Sigmoid colon (tissue), 7 donors: ENCODE data around the gene MAFF. TPM values are rescaled to one million over a fixed set of nuclear protein-coding genes. Genes with fewer than 3 reads are reported as not detected.

Source experiments
- DNase-seq: peaks from one replicate; pipeline ENCODE4 v3.0.0-alpha.2; 2019
- H3K27ac ChIP-seq, 4 donors: fragments of 200-600 bp; sonication (generic); one replicate each; pipeline ENCODE4 v1.5.1; 2016 to 2019; ENCODE audit warnings: mild to moderate bottlenecking in 1 of 4
- H3K27me3 ChIP-seq, 3 donors: fragments of 200-600 bp; sonication (generic); one replicate each; pipeline ENCODE4 v1.5.1; 2019; ENCODE audit warnings: mild to moderate bottlenecking in 1 of 3
- H3K36me3 ChIP-seq, 4 donors: fragments of 200-600 bp; sonication (generic); one replicate each; pipeline ENCODE4 v1.5.1; 2016 to 2019
- H3K4me1 ChIP-seq, 4 donors: fragments of 200-600 bp; sonication (generic); one replicate each; pipeline ENCODE4 v1.5.1; 2017 to 2019
- H3K4me3 ChIP-seq, 4 donors: fragments of 200-600 bp; sonication (generic); one replicate each; pipeline ENCODE4 v1.5.1; 2017 to 2019; ENCODE audit warnings: mild to moderate bottlenecking in 2 of 4, moderate library complexity in 1 of 4
- H3K9me3 ChIP-seq, 4 donors: fragments of 200-600 bp in 3 of 4; sonication (generic) in 3 of 4; one replicate each; pipeline versions ENCODE4 v1.5.1 to v1.6.1; 2013 to 2019
- EP300 ChIP-seq, 4 donors: sonication (generic); formaldehyde crosslinking; IDR thresholded peaks; one replicate each; pipeline ENCODE4 v1.6.1; 2017; ENCODE audit warnings: antibody characterized with exemption in 4 of 4
- POLR2A ChIP-seq, 2 donors: fragments of 450-650 bp; IDR thresholded peaks; one replicate each; pipeline ENCODE4 v1.6.1; 2016; ENCODE audit warnings: antibody characterized with exemption in 2 of 2, mild to moderate bottlenecking in 2 of 2, moderate library complexity in 2 of 2
- POLR2AphosphoS5 ChIP-seq, 4 donors: sonication (generic); formaldehyde crosslinking; IDR thresholded peaks; one replicate each; pipeline ENCODE4 v1.6.1; 2017; ENCODE audit warnings: antibody characterized with exemption in 4 of 4
- WGBS, 2 donors: extraction: QIAGEN DNeasy Blood & Tissue Kit; methylation state at CpG; one replicate each; pipeline ENCODE4 v1.1.7; 2013; 5-methylcytosine and 5-hydroxymethylcytosine counted together
- intact Hi-C: fragments of 100-400 bp; cut with DNase I; formaldehyde crosslinking; loops from one replicate; pipeline ENCODE4 v1.15.1; 2023
- polyA plus RNA-seq, 3 donors: library from polyadenylated mRNA; stranded (reverse); fragments of 200-250 nt; gene quantifications; one replicate each; pipeline ENCODE4 v1.2.3, GENCODE V29; 2013
- total RNA-seq, 4 donors: library from RNA; depleted of rRNA; stranded (reverse); fragments of >200 nt; gene quantifications; one replicate each; pipeline ENCODE4 v1.1.0, GENCODE V29; 2016
- TF ChIP-seq, protein P1 (sequence below), 4 experiments: fragments of 450-650 bp in 3 of 4; fragments of 200-600 bp in 1 of 4; IDR thresholded peaks; one replicate each; pipeline ENCODE4 v1.5.1; 2016 to 2019; ENCODE audit warnings: antibody characterized with exemption in 4 of 4, mild to moderate bottlenecking in 3 of 4, moderate library complexity in 2 of 4
- donor health status: healthy with polysubstance abuse.
- donor health status: Bipolar disorder and iron deficiency.
- donor health status: healthy.

MAFF gene
- total and polyA plus RNA-seq, 7 donors: 15.3 to 104 (median 33.4) TPM

DNA sequence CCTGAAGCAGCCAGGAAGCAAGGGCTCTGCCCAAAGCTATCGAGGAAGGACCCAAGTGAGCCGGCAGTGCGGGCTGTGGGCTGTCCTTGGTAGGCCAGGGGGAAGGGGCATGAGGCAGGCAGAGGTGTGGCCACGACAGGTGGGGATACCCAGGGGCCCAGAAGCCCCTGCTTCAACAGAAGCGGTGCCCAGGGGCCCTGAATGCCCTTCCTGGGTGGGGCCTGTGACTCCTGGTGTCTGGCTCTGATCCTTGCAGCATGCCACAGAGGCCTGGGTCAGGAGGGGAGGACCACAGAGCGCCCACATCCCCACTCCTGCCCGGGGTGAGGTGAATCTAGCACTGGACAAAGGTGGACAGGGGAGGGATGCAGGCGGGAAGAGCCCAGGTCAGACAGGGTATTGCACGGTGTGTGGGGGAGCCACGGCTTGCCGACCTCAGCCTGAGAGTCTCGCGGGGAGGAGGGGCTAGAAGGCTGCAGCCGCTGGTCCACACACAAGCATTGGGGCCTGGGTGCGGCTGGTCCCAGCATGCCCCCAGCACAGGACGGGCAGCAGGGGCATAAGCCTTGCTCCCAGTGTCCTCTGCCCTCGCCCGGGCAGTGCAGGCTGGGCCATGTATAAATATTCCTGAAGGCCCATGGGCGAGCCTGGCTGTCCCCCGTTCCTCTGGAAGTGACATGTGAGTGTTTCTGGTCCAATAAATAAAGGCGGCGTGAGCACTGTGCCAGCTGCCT lies 19.0 kb downstream of the MAFF start:
- Histone ChIP-seq H3K9me3 (no peaks in the 10 kb centered on the region), H3K4me1 (peaks cover 0 to 32% (median 27%) of the 10 kb centered on the region in 4 donors), H3K4me3 (no peak overlapping the region), H3K27me3 (no peaks in the 10 kb centered on the region), H3K27ac (peak overlapping the region; percentile 86 to 91 (median 90)), H3K36me3 (peaks cover 0 to 48% (median 21%) of the 10 kb centered on the region in 4 donors)
- no peak for TF ChIP-seq POLR2AphosphoS5 (IDR thresholded peaks at IDR 0.05)
- TF ChIP-seq EP300 (IDR thresholded peaks at IDR 0.05): no peak
- TF ChIP-seq, protein P1, sequence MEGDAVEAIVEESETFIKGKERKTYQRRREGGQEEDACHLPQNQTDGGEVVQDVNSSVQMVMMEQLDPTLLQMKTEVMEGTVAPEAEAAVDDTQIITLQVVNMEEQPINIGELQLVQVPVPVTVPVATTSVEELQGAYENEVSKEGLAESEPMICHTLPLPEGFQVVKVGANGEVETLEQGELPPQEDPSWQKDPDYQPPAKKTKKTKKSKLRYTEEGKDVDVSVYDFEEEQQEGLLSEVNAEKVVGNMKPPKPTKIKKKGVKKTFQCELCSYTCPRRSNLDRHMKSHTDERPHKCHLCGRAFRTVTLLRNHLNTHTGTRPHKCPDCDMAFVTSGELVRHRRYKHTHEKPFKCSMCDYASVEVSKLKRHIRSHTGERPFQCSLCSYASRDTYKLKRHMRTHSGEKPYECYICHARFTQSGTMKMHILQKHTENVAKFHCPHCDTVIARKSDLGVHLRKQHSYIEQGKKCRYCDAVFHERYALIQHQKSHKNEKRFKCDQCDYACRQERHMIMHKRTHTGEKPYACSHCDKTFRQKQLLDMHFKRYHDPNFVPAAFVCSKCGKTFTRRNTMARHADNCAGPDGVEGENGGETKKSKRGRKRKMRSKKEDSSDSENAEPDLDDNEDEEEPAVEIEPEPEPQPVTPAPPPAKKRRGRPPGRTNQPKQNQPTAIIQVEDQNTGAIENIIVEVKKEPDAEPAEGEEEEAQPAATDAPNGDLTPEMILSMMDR (IDR thresholded peaks at IDR 0.05): no peak
- TF ChIP-seq POLR2A (IDR thresholded peaks at IDR 0.05): no peak
- 91 to 93% methylated on average over 22 of the region's 22 CpGs for WGBS, 2 donors
- DNase-seq: no peak
- intact Hi-C loops: no loop called here

DNA sequence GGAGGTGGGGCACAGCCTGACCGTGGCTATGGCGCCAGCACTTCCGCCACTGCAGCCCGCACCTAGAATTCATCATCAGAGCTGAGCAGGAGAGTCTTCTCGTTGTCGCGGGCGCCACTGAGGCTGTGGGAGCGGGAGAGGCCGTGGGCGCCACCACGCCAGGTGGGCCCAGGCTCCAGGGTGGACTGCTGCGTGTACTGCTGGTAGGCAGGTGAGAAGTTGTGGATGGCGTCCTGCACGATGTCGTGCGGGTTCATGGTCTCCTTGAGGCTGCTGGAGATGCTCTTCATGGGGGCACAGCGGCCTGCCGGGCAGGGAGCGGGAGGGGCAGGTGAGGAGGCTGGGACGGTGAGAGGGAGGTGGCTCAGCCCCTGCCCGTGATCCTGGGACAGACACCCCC lies 19.6 kb downstream of the MAFF start:
- intact Hi-C loops: no loop called here
- no peak for DNase-seq

DNA sequence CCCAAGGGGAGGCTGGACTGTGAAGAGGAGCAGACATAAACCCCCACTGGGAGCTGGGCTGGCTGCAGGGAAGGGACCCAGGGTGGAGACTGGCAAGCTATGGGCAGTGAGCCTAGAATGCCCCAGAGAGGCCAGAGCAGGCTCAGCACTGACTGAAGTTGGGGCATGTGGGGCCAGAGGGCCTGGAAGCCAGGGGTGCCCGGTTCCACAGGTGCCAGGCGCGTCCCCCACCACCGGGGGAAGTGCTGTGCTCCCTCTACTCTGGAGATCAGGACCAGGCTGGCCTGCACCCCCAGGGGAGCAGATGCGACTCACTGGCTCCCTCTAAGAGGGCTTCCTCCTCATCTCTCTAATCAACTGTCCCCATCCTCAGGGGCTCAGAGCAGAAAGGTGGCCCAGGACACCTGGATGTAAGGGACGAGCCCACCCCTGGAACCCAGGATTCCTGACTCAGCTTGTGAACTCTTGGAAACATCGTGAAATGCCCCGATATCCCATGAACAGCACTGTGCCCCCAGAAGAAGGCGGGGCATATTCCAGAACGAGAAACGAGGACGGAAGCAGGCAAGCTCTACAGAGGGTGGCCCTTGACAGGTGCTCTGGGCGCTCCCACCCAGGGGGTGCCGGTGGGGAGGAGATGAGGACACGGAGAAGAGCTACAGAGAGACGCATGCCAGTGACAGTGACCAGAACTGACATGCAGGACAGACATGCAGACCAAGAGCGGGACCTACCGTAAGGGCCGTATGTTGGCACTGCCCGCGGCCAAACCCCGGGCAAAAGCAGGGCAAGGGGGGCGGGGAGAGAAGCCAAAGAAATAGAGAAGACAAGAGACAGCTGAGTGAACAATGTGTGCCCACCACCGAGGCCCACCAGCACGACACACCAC lies 20.4 kb downstream of the MAFF start:
- intact Hi-C loops: no loop called here
- 82 to 85% methylated on average over 25 of the region's 25 CpGs for WGBS, 2 donors
- peak overlapping the region in 3 of 4 donors; percentile 12 to 91 (median 88) for H3K27ac ChIP-seq
- H3K27me3 ChIP-seq: no peaks in the 10 kb centered on the region
- DNase-seq: no peak
- H3K9me3 ChIP-seq: no peaks in the 10 kb centered on the region
- H3K36me3 ChIP-seq: peaks cover 10 to 61% (median 23%) of the 10 kb centered on the region in 4 donors
- peaks cover 0 to 32% (median 27%) of the 10 kb centered on the region in 4 donors for H3K4me1 ChIP-seq
- no peak overlapping the region for H3K4me3 ChIP-seq
- no peak for TF ChIP-seq POLR2A (IDR thresholded peaks at IDR 0.05)
- TF ChIP-seq, protein P1 (IDR thresholded peaks at IDR 0.05): no peak
- TF ChIP-seq POLR2AphosphoS5 (IDR thresholded peaks at IDR 0.05): no peak
- TF ChIP-seq EP300 (IDR thresholded peaks at IDR 0.05): no peak

More for the DNA sequence above, 19.6 kb downstream of the MAFF start:
- Histone ChIP-seq H3K27me3 (no peaks in the 10 kb centered on the region), H3K9me3 (no peaks in the 10 kb centered on the region), H3K36me3 (peaks cover 4 to 54% (median 20%) of the 10 kb centered on the region in 4 donors), H3K27ac (peak overlapping the region in 2 of 4 donors; percentile 88 to 91), H3K4me1 (peaks cover 0 to 32% (median 27%) of the 10 kb centered on the region in 4 donors), H3K4me3 (no peak overlapping the region)
- no peak for TF ChIP-seq POLR2AphosphoS5 (IDR thresholded peaks at IDR 0.05)
- TF ChIP-seq EP300 (IDR thresholded peaks at IDR 0.05): no peak
- TF ChIP-seq POLR2A (IDR thresholded peaks at IDR 0.05): no peak
- TF ChIP-seq, protein P1 (IDR thresholded peaks at IDR 0.05): no peak
- WGBS, 2 donors: 93 to 94% methylated on average over 22 of the region's 22 CpGs

DNA sequence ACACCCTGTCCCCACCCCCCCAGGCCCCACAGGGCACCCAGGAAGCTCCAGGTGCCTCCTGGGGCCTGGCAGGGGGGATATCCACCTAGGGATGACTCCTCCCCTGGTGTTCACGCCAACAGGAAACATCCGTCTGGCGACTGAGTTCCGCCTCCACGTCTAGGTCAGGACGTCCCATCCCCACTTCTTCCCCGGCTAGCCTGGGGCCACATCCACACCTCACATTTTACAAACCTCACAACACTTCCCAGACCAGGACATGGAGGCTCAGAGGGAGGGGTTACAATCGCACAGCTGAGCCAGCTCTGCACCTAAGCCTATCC lies 21.0 kb downstream of the MAFF start:
- no peak for TF ChIP-seq EP300 (IDR thresholded peaks at IDR 0.05)
- TF ChIP-seq POLR2AphosphoS5 (IDR thresholded peaks at IDR 0.05): no peak
- TF ChIP-seq, protein P1 (IDR thresholded peaks at IDR 0.05): no peak
- no peak for TF ChIP-seq POLR2A (IDR thresholded peaks at IDR 0.05)
- no peak overlapping the region for H3K4me3 ChIP-seq
- no peaks in the 10 kb centered on the region for H3K27me3 ChIP-seq
- H3K9me3 ChIP-seq: no peaks in the 10 kb centered on the region
- DNase-seq: no peak
- peaks cover 0 to 31% (median 27%) of the 10 kb centered on the region in 4 donors for H3K4me1 ChIP-seq
- peak overlapping the region in 2 of 4 donors; percentile 11 to 91 for H3K27ac ChIP-seq
- intact Hi-C loops: no loop called here
- WGBS, 2 donors: 37 to 56% methylated on average over 8 of the region's 8 CpGs
- H3K36me3 ChIP-seq: peaks cover 10 to 67% (median 24%) of the 10 kb centered on the region in 4 donors
